Breast epithelium (tissue), 4 donors: ENCODE data around the gene GPR63. TPM values are rescaled to one million over a fixed set of nuclear protein-coding genes. Genes with fewer than 3 reads are reported as not detected.

Source experiments
- DNase-seq, 2 donors: peaks; one replicate each; pipeline ENCODE4 v3.0.0-alpha.2; 2019; ENCODE audit warnings: low spot score in 2 of 2
- H3K27ac ChIP-seq, 2 donors: fragments of 200-600 bp; sonication (generic) in 1 of 2; one replicate each; pipeline ENCODE4 v1.5.1; 2016 to 2019; ENCODE audit warnings: mild to moderate bottlenecking in 1 of 2
- H3K27me3 ChIP-seq, 2 donors: fragments of 200-600 bp; sonication (generic) in 1 of 2; one replicate each; pipeline versions ENCODE4 v1.5.1 to v1.6.0; 2017 to 2019; ENCODE audit warnings: control low read depth in 1 of 2, mild to moderate bottlenecking in 1 of 2
- H3K36me3 ChIP-seq: fragments of 200-600 bp; one replicate; pipeline ENCODE4 v1.5.1; 2019
- H3K4me1 ChIP-seq, 2 donors: fragments of 200-600 bp; sonication (generic); one replicate each; pipeline ENCODE4 v1.5.1; 2016 to 2019; ENCODE audit warnings: control low read depth in 1 of 2
- H3K4me3 ChIP-seq, 3 donors: fragments of 200-600 bp; sonication (generic); 1 replicate in 2 of 3; 2 replicates in 1 of 3; pipeline ENCODE4 v1.5.1; 2016 to 2019; ENCODE audit warnings: mild to moderate bottlenecking in 3 of 3, moderate library complexity in 2 of 3
- H3K9me3 ChIP-seq, 2 donors: fragments of 200-600 bp; sonication (generic) in 1 of 2; one replicate each; pipeline ENCODE4 v1.5.1; 2016 to 2019; ENCODE audit warnings: control low read depth in 1 of 2
- POLR2A ChIP-seq: fragments of 450-650 bp; IDR thresholded peaks from one replicate; pipeline ENCODE4 v1.6.1; 2016; ENCODE audit warnings: antibody characterized with exemption, mild to moderate bottlenecking, moderate library complexity
- POLR2AphosphoS5 ChIP-seq, 3 donors: sonication (generic); formaldehyde crosslinking; IDR thresholded peaks; one replicate each; pipeline ENCODE4 v1.6.1; 2017; ENCODE audit warnings: antibody characterized with exemption in 3 of 3
- intact Hi-C: fragments of 100-400 bp; cut with DNase I; formaldehyde crosslinking; loops from one replicate; pipeline ENCODE4 v1.15.1; 2023; ENCODE audit warnings: low total_unique reads
- total RNA-seq, 3 donors: library from RNA; depleted of rRNA; stranded (reverse); fragments of >200 nt; gene quantifications; one replicate each; pipeline ENCODE4 v1.1.0, GENCODE V29; 2016
- TF ChIP-seq, protein P1 (sequence below), 3 donors: fragments of 450-650 bp; IDR thresholded peaks; one replicate each; pipeline ENCODE4 v1.5.1; 2016 to 2017; ENCODE audit warnings: antibody characterized with exemption in 3 of 3, mild to moderate bottlenecking in 3 of 3, moderate library complexity in 3 of 3

The GPR63 gene
- total RNA-seq, 3 donors from 2014 or later: 0.16 to 1.0 (median 0.98) TPM

DNA sequence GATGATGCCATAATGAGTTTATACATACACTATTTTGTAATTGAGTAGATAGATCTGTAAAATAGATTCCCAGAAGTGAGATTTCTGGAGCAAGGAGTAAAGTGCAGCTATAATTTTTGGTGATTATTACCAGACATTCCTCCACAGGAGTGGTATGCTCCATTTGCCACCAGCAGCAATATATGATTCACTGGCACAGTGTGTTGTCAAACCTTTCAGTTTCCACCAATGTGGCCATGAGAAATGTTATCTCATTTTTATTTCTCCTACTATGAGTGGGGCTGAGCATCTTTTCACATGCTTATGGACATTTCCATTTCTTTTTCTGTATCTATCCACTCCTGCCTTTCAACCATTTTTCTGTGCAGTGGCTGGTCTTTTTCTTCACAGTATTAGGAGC lies 70.5 kb downstream of the GPR63 start:
- H3K27ac ChIP-seq: no peak overlapping the region
- intact Hi-C loops: no loop called here
- no peaks in the 10 kb centered on the region for H3K4me1 ChIP-seq
- DNase-seq: no peak
- H3K9me3 ChIP-seq: no peaks in the 10 kb centered on the region
- no peaks in the 10 kb centered on the region for H3K27me3 ChIP-seq
- H3K36me3 ChIP-seq: no peaks in the 10 kb centered on the region
- H3K4me3 ChIP-seq: no peak overlapping the region
- TF ChIP-seq POLR2A (no peak), POLR2AphosphoS5 (IDR thresholded peaks at IDR 0.05) (no peak)
- TF ChIP-seq, protein P1, sequence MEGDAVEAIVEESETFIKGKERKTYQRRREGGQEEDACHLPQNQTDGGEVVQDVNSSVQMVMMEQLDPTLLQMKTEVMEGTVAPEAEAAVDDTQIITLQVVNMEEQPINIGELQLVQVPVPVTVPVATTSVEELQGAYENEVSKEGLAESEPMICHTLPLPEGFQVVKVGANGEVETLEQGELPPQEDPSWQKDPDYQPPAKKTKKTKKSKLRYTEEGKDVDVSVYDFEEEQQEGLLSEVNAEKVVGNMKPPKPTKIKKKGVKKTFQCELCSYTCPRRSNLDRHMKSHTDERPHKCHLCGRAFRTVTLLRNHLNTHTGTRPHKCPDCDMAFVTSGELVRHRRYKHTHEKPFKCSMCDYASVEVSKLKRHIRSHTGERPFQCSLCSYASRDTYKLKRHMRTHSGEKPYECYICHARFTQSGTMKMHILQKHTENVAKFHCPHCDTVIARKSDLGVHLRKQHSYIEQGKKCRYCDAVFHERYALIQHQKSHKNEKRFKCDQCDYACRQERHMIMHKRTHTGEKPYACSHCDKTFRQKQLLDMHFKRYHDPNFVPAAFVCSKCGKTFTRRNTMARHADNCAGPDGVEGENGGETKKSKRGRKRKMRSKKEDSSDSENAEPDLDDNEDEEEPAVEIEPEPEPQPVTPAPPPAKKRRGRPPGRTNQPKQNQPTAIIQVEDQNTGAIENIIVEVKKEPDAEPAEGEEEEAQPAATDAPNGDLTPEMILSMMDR (IDR thresholded peaks at IDR 0.05): no peak

GRCh38 chr6:96762599-96762998 lies 74.7 kb downstream of the GPR63 start:
- no peaks in the 10 kb centered on the region for H3K36me3 ChIP-seq
- no peak for TF ChIP-seq POLR2AphosphoS5 (IDR thresholded peaks at IDR 0.05)
- no peak for TF ChIP-seq POLR2A
- TF ChIP-seq, protein P1 (IDR thresholded peaks at IDR 0.05): no peak
- intact Hi-C loops: no loop called here
- no peaks in the 10 kb centered on the region for H3K27me3 ChIP-seq
- H3K4me1 ChIP-seq: no peaks in the 10 kb centered on the region
- no peak for DNase-seq
- H3K9me3 ChIP-seq: no peaks in the 10 kb centered on the region
- no peak overlapping the region for H3K4me3 ChIP-seq
- no peak overlapping the region for H3K27ac ChIP-seq

- DNase-seq: no peak
- Histone ChIP-seq H3K36me3 (no peaks in the 10 kb centered on the region), H3K4me1 (no peaks in the 10 kb centered on the region), H3K4me3 (no peak overlapping the region), H3K27ac (no peak overlapping the region), H3K9me3 (no peaks in the 10 kb centered on the region), H3K27me3 (no peaks in the 10 kb centered on the region)
- TF ChIP-seq POLR2A (no peak), POLR2AphosphoS5 (IDR thresholded peaks at IDR 0.05) (no peak)
- TF ChIP-seq, protein P1 (IDR thresholded peaks at IDR 0.05): no peak
- intact Hi-C loops: no loop called here
Observed at GRCh38 chr6:96761794-96762193, 75.5 kb downstream of the GPR63 start.

DNA sequence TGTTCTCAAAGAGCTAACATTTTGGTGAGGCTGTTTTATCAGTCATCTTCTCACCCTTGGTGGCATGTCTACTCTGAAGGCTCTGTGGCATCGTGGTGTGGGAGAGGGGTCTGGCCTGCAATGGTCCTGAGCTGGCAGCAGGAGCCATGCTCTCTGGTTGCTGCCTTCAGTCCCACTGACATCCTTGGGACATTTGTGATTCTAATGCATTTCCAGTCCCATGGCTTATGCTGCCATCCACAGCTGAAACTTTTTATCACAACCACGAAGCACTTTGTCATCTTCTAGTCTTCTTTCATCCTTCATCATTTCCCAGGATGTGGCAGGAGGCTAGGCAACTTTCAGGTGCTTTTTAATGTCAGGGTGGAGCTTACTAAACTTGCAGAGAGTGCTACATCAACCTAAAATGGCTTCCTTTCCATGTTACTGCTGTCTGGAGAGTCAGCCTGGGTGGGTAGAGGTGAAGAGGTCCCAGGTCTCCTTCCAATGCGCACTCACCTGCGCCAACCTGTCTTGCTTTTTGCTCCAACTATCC lies 77.1 kb downstream of the GPR63 start:
- Histone ChIP-seq H3K4me1 (no peaks in the 10 kb centered on the region), H3K27ac (no peak overlapping the region), H3K27me3 (no peaks in the 10 kb centered on the region), H3K4me3 (no peak overlapping the region), H3K9me3 (no peaks in the 10 kb centered on the region), H3K36me3 (no peaks in the 10 kb centered on the region)
- no peak for DNase-seq
- TF ChIP-seq POLR2AphosphoS5 (IDR thresholded peaks at IDR 0.05): no peak
- TF ChIP-seq POLR2A: no peak
- TF ChIP-seq, protein P1 (IDR thresholded peaks at IDR 0.05): no peak
- intact Hi-C loops: no loop called here

GRCh38 chr6:96755096-96755495 lies 82.2 kb downstream of the GPR63 start:
- H3K9me3 ChIP-seq: no peaks in the 10 kb centered on the region
- DNase-seq: no peak
- H3K36me3 ChIP-seq: no peaks in the 10 kb centered on the region
- intact Hi-C loops: no loop called here
- TF ChIP-seq POLR2AphosphoS5 (IDR thresholded peaks at IDR 0.05): no peak
- TF ChIP-seq, protein P1 (IDR thresholded peaks at IDR 0.05): no peak
- no peak for TF ChIP-seq POLR2A
- no peak overlapping the region for H3K27ac ChIP-seq
- H3K4me3 ChIP-seq: no peak overlapping the region
- H3K27me3 ChIP-seq: no peaks in the 10 kb centered on the region
- H3K4me1 ChIP-seq: no peaks in the 10 kb centered on the region
